DND-41 (cell line): ENCODE data around the gene EPHB6.

Experiments used
- EZH2 ChIP-seq: IDR thresholded peaks from 3 replicates; pipeline ENCODE4 v1.6.1; 2012; ENCODE audit warnings: borderline replicate concordance, low read depth, mild to moderate bottlenecking, moderate library complexity, low read length, inconsistent platforms; ENCODE audit not compliant: severe bottlenecking
- TF ChIP-seq, protein P1 (sequence below): IDR thresholded peaks from 2 replicates; pipeline ENCODE4 v1.5.1; 2012; ENCODE audit warnings: borderline replicate concordance, low read length, moderate library complexity, mild to moderate bottlenecking; ENCODE audit not compliant: poor library complexity, severe bottlenecking; ENCODE audit errors: extremely low read depth

GRCh38 chr7:142890874-142891485, 36.1 kb downstream of the EPHB6 start:
- TF ChIP-seq, protein P1, sequence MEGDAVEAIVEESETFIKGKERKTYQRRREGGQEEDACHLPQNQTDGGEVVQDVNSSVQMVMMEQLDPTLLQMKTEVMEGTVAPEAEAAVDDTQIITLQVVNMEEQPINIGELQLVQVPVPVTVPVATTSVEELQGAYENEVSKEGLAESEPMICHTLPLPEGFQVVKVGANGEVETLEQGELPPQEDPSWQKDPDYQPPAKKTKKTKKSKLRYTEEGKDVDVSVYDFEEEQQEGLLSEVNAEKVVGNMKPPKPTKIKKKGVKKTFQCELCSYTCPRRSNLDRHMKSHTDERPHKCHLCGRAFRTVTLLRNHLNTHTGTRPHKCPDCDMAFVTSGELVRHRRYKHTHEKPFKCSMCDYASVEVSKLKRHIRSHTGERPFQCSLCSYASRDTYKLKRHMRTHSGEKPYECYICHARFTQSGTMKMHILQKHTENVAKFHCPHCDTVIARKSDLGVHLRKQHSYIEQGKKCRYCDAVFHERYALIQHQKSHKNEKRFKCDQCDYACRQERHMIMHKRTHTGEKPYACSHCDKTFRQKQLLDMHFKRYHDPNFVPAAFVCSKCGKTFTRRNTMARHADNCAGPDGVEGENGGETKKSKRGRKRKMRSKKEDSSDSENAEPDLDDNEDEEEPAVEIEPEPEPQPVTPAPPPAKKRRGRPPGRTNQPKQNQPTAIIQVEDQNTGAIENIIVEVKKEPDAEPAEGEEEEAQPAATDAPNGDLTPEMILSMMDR: no peak
- no peak for TF ChIP-seq EZH2
